A673 (cell line): ENCODE measurements around the gene H1-8.

Experiments used
- CTCF ChIP-seq: fragments of 300-800, 200-600 bp; sonication (generic); conservative IDR thresholded peaks from 2 replicates; pipeline ENCODE4 v1.5.1; 2017; ENCODE audit warnings: low read depth, mild to moderate bottlenecking, antibody characterized with exemption, low read length, moderate library complexity, mixed read lengths
- EZH2 ChIP-seq: fragments of 200-600 bp; sonication (generic); IDR thresholded peaks from 2 replicates; pipeline ENCODE4 v1.6.1; 2017; ENCODE audit warnings: borderline replicate concordance, low read depth, mild to moderate bottlenecking, mixed read lengths, antibody characterized with exemption, low read length; ENCODE audit not compliant: poor library complexity, severe bottlenecking

- TF ChIP-seq CTCF, result no peak
- no peak for TF ChIP-seq EZH2
Observed at GRCh38 chr3:129503471-129504291, 39.3 kb upstream of the H1-8 start.
